Fibroblast of peridontal ligament (primary cell): ENCODE measurements around the gene RASGRP3.

Source experiments
- DNase-seq: peaks from one replicate; pipeline ENCODE4 v3.0.0-alpha.2; 2010; ENCODE audit errors: extremely low read depth

Gene RASGRP3

GRCh38 chr2:33492399-33493134 lies 16.1 kb downstream of the RASGRP3 start:
- DNase-seq: no peak

DNA sequence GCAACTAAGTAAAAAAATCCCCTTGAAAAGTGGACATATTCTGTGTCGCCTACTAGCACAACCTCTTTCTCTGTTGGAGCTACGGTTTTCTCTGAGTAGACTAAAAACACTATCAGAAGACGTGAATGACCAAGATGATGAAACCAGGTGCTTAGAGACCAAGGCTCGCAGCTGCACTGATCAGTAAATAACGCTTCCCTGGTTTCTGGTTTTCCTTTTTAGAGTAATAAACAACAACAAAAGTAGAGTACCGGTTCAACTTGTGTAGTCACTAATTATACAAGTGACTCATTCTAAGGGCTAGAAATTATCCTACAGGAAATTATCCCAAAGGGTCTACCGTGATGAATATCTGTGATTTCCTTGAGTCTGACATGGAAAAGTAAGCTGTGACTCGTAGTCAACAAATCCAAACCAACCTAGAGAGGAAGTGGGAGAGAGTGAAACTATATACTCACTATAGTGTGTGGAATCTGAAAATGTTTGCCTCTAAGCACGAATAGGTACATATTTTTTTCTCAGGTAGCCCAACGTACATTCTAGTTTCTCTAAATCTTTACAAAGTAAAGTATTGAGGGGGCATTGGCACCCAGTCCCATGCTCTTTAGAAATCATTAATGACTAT lies 17.8 kb downstream of the RASGRP3 start:
- DNase-seq: no peak

- DNase-seq: no peak
Observed at GRCh38 chr2:33494877-33495641, 18.6 kb downstream of the RASGRP3 start.

GRCh38 chr2:33495683-33496082 lies 19.2 kb downstream of the RASGRP3 start:
- DNase-seq: no peak

GRCh38 chr2:33496150-33496549 lies 19.7 kb downstream of the RASGRP3 start:
- DNase-seq: no peak

DNA sequence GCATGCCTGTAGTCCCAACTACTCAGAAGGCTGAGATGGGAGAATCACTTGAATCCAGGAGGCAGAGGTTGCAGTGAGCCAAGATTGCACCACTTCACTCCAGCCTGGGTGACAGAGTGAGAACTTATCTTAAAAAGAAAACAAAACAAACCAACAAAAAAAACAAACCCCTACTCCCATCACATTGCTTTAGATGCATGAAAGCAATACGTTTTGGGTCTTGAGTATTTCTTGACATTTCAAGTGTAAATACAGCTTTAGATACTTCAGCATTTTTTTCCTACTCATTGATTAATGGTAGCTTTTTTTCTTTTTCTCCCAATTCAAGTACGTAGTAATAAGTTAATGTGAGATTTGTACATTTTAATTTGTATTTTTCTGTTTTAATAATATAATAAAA lies 20.3 kb downstream of the RASGRP3 start:
- DNase-seq: no peak

DNA sequence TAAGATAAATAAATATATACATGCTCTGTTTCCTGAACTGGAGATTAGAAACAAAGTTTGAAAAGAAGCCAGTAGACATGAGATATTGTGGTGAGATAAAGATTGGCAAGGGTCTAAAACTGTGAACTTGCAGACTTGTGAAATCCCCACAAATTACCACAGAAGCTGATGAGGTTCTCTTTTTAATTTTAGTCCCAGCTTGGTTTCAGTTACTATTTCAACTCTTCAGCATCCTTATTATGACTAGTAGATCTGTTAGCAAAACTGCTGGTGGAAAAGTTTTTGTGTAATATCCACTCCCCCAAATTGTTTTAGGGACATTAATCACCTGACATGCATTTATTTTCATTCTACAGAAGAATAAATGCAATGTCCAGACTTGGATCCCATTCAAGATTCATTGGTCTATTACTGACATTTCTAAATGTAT lies 20.8 kb downstream of the RASGRP3 start:
- DNase-seq: no peak

DNA sequence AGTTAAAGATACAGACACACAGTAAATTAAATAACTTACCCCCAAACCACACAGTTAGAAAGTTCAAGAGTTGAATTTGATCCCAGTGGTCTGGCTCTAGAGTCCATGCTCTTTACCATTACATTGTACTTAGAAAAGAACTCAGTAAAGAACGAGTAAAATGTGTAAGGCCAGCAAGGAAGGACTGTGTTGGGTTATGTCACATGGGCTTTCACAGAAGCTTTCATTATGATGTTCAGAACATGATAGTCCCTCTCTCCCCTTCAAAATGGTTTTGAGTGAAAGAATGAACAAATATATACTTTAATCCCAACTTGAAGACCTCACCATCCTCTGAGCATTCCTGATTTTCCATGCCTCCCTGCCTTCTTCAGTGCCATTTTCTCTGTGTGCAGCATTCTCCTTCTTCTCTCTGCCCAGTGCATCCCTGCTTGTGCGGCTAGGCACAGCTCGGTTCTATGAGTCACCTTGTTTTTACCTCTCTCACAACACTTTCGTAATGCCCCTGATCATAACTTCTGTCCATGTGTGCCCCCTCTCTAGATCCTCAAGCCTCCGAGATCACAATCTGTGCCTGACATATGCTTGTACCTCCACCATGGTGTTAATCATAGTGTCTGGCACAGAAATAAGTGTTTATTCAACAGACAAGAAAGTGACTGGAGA lies 22.0 kb downstream of the RASGRP3 start:
- DNase-seq: no peak

DNA sequence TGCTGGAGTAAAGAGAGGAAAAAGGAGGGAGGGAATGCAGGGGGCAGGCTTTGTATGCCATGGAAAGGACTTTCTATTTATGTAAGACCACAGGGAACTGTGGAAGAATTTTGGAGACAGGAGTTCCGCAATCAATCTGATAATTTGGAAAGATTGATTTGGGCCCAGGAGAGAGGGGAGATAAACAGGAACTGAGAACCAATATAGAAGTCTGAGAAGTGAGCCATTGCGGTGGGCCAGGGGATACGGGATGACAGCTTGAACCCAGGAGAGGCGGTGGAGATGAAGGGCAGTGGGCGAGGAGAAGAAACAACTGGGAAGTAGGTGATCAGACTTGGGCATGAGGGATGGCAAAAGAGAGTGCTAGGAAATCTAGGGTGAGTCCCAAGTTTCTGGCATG lies 23.7 kb downstream of the RASGRP3 start:
- no peak for DNase-seq

DNA sequence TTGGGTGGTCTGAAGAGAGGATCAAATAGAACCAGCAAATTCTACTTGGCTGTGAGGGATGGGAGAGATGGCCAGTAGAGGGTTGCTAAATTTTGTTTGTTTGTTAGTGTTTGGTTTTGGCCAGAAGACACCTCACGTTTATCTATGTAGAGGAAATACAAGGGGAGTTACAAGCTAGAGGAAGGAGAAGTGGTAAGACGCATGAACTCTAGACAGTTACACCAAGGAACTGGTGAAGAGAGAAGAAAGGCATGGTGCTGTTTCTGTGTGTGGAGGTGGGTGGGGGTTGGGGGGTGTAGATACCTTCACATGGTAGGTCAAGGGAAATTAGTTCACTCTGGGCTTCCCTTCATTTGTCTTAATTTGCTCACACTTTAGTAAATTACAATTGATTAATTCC lies 25.6 kb downstream of the RASGRP3 start:
- no peak for DNase-seq

GRCh38 chr2:33503002-33503401 lies 26.6 kb downstream of the RASGRP3 start:
- DNase-seq: no peak

GRCh38 chr2:33505966-33506365 lies 29.5 kb downstream of the RASGRP3 start:
- DNase-seq: no peak

DNA sequence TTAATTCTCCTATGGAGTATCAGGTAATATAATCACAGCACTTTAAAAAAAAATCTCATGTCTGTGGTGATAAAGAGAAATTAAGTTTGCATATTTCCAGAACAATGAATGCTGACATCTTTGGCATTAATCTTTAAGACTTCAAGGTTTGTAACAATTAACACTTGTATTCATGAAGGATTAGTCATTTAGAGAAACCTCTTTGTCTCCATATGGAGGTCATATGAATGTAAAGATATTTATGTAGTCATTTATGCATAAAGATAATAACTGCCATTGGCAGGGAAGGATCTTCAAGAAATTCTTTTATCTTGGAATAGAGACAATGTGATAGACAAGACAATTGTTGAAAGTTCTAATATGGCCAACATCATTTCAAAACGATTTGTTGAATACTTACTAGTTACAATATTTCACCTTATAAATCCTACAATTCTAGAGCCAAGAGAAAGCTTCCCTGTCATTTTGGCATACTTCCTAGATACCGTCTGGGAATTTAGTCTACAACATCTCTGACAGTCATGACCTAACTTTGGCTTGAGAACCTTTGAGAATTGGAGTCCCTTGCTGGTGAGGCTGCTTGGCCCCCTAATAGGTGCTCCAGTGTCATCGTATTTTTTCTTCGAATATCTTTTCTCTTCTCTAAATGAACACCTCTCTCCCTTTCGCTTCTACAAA lies 33.6 kb downstream of the RASGRP3 start:
- DNase-seq: no peak

DNA sequence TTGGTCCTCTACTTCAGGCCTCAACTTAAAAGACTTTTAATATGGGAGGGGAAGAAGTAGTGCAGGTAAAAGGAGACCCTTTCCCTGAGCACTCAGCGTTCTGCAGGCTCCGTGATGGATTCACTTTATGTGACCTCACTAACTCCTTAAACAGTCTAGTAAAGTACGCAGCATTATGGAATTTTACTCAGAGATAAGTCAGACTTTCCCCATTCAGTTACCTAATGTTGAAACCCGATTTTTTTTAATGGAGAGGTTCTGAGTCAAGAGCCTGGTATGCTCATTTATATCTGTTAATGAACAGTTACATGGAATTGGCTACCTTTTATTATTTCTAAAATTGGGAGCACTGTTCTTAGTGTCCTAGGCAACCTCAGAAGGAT lies 34.1 kb downstream of the RASGRP3 start:
- DNase-seq: no peak

DNA sequence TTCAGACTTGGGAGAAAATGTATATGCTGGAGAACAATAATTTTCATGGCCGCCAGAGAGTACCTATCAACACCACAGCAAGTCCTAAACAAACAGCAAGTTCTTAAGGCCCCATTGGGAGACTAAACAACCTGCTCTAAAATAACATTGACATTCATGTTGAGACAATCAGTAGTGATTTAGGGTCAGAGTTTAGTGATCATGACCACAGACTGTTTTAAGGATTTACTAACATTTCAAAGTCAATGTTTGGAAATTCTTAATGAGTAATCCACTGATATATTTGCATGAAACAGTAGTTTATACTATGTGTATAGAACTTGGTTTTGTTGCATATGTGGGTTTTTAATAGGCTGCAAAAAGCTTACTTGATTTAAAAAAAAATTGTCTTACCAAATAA lies 34.7 kb downstream of the RASGRP3 start:
- peak; percentile 30 for DNase-seq

DNA sequence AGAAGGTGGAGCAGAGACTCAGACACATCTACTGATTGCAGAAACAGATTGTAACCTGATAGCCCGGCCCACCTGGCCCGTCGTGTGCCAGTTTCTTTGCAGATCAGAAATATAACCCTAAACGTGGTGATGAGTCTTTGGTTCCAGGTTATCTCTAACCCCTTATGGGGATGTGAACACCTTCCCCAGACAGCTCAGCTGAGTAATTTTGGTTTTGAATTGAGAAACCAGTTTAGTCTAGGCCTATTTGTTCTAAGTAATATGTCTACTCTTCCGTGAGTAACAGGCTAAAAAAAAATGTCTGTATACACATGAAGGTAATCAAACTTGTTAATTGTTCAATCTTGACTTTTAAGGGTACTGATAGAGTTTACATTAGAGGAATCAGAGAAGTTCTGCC lies 35.7 kb downstream of the RASGRP3 start:
- no peak for DNase-seq

- no peak for DNase-seq
Observed at GRCh38 chr2:33513480-33513879, 37.0 kb downstream of the RASGRP3 start.

GRCh38 chr2:33516456-33516995 lies 40.1 kb downstream of the RASGRP3 start:
- no peak for DNase-seq

DNA sequence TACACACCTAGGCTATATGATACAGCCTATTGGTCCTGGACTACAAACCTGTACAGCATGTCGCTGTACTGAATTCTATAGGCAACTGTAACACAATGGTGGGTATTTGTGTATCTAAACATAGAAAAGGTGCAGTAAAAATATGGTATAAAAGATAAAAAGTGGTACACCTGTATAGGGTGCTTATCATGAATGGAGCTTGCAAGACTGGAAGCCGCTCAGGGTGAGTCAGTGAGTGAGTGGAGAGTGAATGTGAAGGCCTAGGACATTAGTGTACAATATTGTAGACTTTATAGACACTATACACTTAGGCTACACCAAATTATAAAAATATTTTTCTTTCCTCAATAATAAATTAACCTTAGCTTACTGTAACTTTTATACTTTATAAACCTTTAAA lies 41.8 kb downstream of the RASGRP3 start:
- no peak for DNase-seq

- DNase-seq: peak; percentile 51
Observed at GRCh38 chr2:33518929-33519328, 42.5 kb downstream of the RASGRP3 start.

DNA sequence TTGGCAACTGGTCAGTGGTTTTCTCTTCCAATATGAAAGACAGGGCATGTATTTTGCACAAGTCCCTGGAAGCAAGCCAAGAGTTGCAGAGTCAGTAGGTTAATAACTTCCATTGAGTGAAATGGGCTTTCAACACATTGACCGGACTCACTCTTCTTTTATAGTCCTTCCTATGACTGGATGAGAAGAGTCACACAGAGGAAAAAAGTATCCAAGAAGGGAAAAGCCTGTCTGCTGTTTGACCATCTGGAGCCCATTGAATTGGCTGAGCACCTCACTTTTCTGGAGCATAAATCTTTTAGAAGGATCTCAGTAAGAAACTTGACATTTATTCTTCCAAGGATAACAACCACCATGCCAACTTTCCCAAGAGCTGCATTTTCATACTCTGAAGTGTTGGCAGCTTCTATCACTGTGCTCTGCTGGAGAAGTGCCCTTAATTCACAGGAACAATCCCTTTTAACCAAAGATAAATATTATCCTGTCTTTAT lies 45.4 kb downstream of the RASGRP3 start:
- peak; percentile 91 for DNase-seq
